BJ (cell line): ENCODE measurements around the gene LY6G6D. TPM values are rescaled to one million over a fixed set of nuclear protein-coding genes. Genes with fewer than 3 reads are reported as not detected.

ENCODE experiments used
- CTCF ChIA-PET: fragments of 350-600 bp; formaldehyde crosslinking; extraction: SDS; loops from one replicate; lab custom pipeline; 2021; ENCODE audit warnings: antibody characterized with exemption, inconsistent platforms; lab: Yijun Ruan, JAX
- POLR2A ChIA-PET: fragments of 300-600 bp; sonication (Branson Sonifier 250); formaldehyde crosslinking; extraction: SDS; loops from one replicate; lab custom pipeline; 2021; ENCODE audit warnings: antibody characterized with exemption; lab: Charles Lee
- DNase-seq: peaks from one replicate; pipeline ENCODE4 v3.0.0-alpha.2; 2011; ENCODE audit warnings: low read depth
- H3K27me3 ChIP-seq: 2 replicates; pipeline ENCODE4 v1.6.0; 2011; ENCODE audit warnings: low read length; ENCODE audit not compliant: control insufficient read depth, insufficient read depth
- H3K36me3 ChIP-seq: 2 replicates; pipeline ENCODE4 v1.5.1; 2011; ENCODE audit warnings: low read length; ENCODE audit not compliant: control insufficient read depth, insufficient read depth
- H3K4me3 ChIP-seq: 2 replicates; pipeline ENCODE4 v1.5.1; 2011; ENCODE audit warnings: low read depth, mild to moderate bottlenecking, control low read depth, low read length
- polyA plus RNA-seq: library from polyadenylated mRNA; depleted of rRNA; stranded (reverse); fragments of >200 nt; gene quantifications from 2 replicates; pipeline ENCODE4 v1.2.3, GENCODE V29; 2011
- TF ChIP-seq, protein P1 (sequence below): IDR thresholded peaks from 2 replicates; pipeline ENCODE4 v1.5.1; 2011; ENCODE audit warnings: low read depth, mild to moderate bottlenecking, control low read depth, inconsistent platforms, low read length, moderate library complexity; ENCODE audit not compliant: insufficient read depth

The LY6G6D gene
- polyA plus RNA-seq, 1 experiment, result not detected

DNA sequence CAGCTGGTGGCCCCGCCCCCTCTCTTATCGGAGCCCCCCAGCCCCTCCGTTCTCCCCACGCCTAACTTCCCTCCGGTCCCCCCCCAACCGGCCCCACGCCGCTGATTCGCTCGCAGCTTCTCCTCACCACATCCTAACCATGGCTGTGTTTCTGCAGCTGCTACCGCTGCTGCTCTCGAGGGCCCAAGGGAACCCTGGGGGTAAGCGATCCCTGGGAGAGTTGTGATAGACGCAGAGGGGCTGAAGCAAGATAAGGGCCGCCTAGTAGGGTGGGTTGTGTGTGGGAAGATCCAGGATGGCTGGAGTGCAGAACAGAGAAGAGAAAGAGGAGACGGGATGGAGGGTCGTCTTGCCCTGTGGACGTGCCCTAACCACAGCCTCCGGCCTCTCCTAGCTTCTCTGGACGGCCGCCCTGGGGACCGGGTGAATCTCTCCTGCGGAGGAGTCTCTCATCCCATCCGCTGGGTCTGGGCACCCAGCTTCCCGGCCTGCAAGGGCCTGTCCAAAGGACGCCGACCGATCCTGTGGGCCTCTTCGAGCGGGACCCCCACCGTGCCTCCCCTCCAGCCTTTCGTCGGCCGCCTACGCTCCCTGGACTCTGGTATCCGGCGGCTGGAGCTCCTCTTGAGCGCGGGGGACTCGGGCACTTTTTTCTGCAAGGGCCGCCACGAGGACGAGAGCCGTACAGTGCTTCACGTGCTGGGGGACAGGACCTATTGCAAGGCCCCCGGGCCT is 8.3 kb downstream of the LY6G6D start, which contains the start of gene MPIG6B:
Gene MPIG6B, plus strand, starts transcription at position 129 of the 735 bp plus-strand sequence. Its CDS starts 11 bp downstream, at position 140.
- DNase-seq, result no peak
- CTCF ChIA-PET, result interaction anchor here (1.2 to 1.7 kb wide), 2 partner anchors 9 to 46 kb away, joined by 4 to 6 read pairs; partner anchors contain the start of gene LY6G6D
- Histone ChIP-seq H3K4me3 (no peak within 1 kb of the TSS), H3K27me3 (no peaks in the 10 kb centered on the region; the same call in none of the 2 replicates), H3K36me3 (peaks cover 6% of the 10 kb centered on the region)
- TF ChIP-seq, protein P1, sequence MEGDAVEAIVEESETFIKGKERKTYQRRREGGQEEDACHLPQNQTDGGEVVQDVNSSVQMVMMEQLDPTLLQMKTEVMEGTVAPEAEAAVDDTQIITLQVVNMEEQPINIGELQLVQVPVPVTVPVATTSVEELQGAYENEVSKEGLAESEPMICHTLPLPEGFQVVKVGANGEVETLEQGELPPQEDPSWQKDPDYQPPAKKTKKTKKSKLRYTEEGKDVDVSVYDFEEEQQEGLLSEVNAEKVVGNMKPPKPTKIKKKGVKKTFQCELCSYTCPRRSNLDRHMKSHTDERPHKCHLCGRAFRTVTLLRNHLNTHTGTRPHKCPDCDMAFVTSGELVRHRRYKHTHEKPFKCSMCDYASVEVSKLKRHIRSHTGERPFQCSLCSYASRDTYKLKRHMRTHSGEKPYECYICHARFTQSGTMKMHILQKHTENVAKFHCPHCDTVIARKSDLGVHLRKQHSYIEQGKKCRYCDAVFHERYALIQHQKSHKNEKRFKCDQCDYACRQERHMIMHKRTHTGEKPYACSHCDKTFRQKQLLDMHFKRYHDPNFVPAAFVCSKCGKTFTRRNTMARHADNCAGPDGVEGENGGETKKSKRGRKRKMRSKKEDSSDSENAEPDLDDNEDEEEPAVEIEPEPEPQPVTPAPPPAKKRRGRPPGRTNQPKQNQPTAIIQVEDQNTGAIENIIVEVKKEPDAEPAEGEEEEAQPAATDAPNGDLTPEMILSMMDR, result no peak
- POLR2A ChIA-PET, result no interaction called here

DNA sequence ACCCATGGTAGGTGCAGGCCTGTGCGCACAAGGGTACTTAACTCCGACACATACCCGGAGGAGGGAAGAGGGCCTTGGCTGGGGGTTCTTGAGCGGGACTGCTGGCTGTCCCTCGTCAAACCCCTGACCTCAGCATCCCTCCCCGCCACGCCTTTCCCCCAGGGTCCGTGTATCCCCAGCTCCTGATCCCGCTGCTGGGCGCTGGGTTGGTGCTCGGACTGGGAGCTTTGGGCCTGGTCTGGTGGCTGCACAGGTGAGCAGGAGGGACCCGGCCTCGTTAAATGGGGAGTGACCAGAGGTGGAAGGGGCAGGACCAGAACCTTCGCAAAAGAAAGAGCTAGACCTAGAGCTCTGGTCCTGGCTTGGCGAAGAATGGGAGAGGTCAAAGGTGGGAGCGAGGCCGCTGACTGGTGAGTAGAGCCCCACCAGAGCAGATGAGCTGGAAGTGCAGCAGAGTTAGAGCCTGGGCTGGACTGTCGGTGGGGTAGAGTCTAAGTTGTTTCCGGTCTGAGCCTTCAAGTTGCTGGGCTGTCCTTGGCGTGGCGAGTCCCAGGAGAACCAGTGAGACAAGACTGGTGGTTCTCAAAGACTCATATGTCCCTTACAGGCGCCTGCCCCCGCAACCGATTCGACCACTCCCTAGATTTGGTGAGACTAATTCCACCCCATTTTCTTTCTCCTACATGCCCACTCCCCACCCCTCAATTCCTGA is 9.0 kb downstream of the LY6G6D start:
- no peak for DNase-seq
- TF ChIP-seq, protein P1, result no peak
- ChIA-PET POLR2A (interaction anchor here (0.9 kb wide), 1 partner anchor 472 kb away, joined by 3 read pairs; no protein-coding TSS in a partner anchor), CTCF (interaction anchor here (1.2 to 1.7 kb wide), 2 partner anchors 9 to 45 kb away, joined by 4 to 6 read pairs; partner anchors contain the start of gene LY6G6D)
- Histone ChIP-seq H3K27me3 (no peaks in the 10 kb centered on the region; the same call in 1 of the 2 replicates), H3K36me3 (peaks cover 6% of the 10 kb centered on the region), H3K4me3 (no peak overlapping the region)

DNA sequence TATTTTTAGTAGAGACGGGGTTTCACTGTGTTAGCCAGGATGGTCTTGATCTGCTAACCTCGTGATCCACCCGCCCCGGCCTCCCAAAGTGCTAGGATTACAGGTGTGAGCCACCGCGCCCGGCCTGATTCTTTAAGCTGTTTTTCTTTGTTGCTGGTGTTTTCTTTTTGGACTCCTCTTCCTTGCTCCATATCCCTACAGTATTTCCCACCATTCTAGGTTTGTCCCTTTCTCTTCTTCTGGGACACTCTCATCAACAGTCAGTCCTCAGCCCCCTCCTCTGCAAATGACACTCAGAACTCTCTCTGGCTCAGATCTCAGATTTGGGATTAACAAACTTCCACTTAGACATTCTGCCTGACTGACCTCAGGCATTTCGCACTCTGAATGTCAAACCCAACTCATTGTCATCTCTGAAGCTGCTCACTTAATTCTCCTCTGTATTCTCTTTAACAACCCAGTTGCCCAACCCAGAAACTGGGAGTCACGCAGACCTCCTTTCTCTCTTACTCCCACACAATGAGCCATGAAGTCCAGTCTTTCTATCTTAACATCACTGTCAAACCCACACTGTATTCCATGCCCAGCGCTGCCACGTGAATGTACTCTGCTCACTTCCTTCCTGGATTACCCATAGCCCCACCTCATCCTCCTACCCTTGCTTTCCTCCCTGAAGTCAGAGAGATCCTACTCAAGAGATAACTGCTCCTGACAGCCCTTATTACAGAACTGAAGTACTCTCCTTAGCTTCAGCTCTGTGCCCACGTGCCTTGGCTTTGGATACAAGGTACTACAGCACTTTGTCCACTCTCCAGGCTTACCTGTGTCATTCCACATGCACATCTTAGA is 10.6 kb downstream of the LY6G6D start:
- CTCF ChIA-PET, result interaction anchor here (0.8 to 1.8 kb wide), 2 partner anchors 9 to 14 kb away, joined by 3 to 4 read pairs; no protein-coding TSS in a partner anchor
- TF ChIP-seq, protein P1, result no peak
- DNase-seq, result no peak
- Histone ChIP-seq H3K4me3 (no peak overlapping the region), H3K27me3 (no peaks in the 10 kb centered on the region), H3K36me3 (peaks cover 10% of the 10 kb centered on the region)
- POLR2A ChIA-PET, result no interaction called here

- ChIA-PET CTCF (interaction anchor here (0.6 to 4.6 kb wide), 3 partner anchors 16 to 103 kb away, joined by 3 to 28 read pairs (median 4); no protein-coding TSS in a partner anchor), POLR2A (no interaction called here)
- Histone ChIP-seq H3K4me3 (no peak overlapping the region), H3K27me3 (no peaks in the 10 kb centered on the region), H3K36me3 (peaks cover 17% of the 10 kb centered on the region)
- no peak for DNase-seq
- TF ChIP-seq, protein P1, result no peak
These were observed 12.0 kb downstream of the LY6G6D start for GRCh38 chr6:31727034-31727716.
